SK-N-SH treated with all-trans-retinoic acid at 6 μM for 48 hours (cell line): Measurements from ENCODE around the gene SLC22A17.
"Not testable (repeated sequence)": the region's sequence is repeated elsewhere in the genome, so short reads cannot be mapped to it uniquely, and the experiment has no call there.

Experiments used
- ARNTL ChIP-seq: fragments of 450-650 bp; formaldehyde crosslinking; IDR thresholded peaks from 2 replicates; pipeline ENCODE4 v1.5.0; 2020; ENCODE audit warnings: low read depth, mild to moderate bottlenecking, moderate library complexity, borderline replicate concordance
- BACH2 ChIP-seq: fragments of 250-450 bp; sonication (Bioruptor Pico); IDR thresholded peaks from 2 replicates; pipeline ENCODE4 v1.9.0; 2021; ENCODE audit warnings: mild to moderate bottlenecking, borderline replicate concordance
- CSDC2 ChIP-seq: fragments of 250-450 bp; sonication (Bioruptor Pico); IDR thresholded peaks from 2 replicates; pipeline ENCODE4 v1.5.0; 2020; ENCODE audit warnings: mild to moderate bottlenecking, moderate library complexity
- ESRRG ChIP-seq: fragments of 250-450 bp; sonication (Bioruptor Pico); IDR thresholded peaks from 2 replicates; pipeline ENCODE4 v1.6.1; 2021; ENCODE audit warnings: mild to moderate bottlenecking
- POU6F1 ChIP-seq: fragments of 250-450 bp; sonication (Bioruptor Pico); IDR thresholded peaks from 2 replicates; pipeline ENCODE4 v1.8.0; 2021; ENCODE audit warnings: low read depth, mild to moderate bottlenecking, moderate library complexity, borderline replicate concordance
- RARB ChIP-seq: fragments of 250-450 bp; sonication (Bioruptor Pico); IDR thresholded peaks from 2 replicates; pipeline ENCODE4 v1.8.0; 2021; ENCODE audit warnings: mild to moderate bottlenecking, moderate library complexity
- TCF4 ChIP-seq: fragments of 250-450 bp; sonication (Bioruptor Pico); IDR thresholded peaks from 2 replicates; pipeline ENCODE4 v1.8.0; 2021; ENCODE audit warnings: mild to moderate bottlenecking, moderate library complexity, borderline replicate concordance
- TOX ChIP-seq: fragments of 250-450 bp; sonication (Bioruptor Pico); IDR thresholded peaks from 2 replicates; pipeline ENCODE4 v1.8.0; 2021; ENCODE audit warnings: mild to moderate bottlenecking, moderate library complexity, borderline replicate concordance
- ZFP30 ChIP-seq: fragments of 450-650 bp; formaldehyde crosslinking; IDR thresholded peaks from 2 replicates; pipeline ENCODE4 v1.5.0; 2022; ENCODE audit warnings: mild to moderate bottlenecking, moderate library complexity
- ZNF565 ChIP-seq: fragments of 450-650 bp; formaldehyde crosslinking; conservative IDR thresholded peaks from 2 replicates; pipeline ENCODE4 v1.5.0; 2020; ENCODE audit warnings: low read depth, mild to moderate bottlenecking, moderate library complexity
- ZNF8 ChIP-seq: fragments of 450-650 bp; formaldehyde crosslinking; IDR thresholded peaks from 2 replicates; pipeline ENCODE4 v1.5.0; 2020; ENCODE audit warnings: mild to moderate bottlenecking, moderate library complexity
- TF ChIP-seq, protein P1 (sequence below): fragments of 250-450 bp; sonication (Bioruptor Pico); IDR thresholded peaks from 2 replicates; pipeline ENCODE4 v1.5.1; 2021; ENCODE audit warnings: mild to moderate bottlenecking, moderate library complexity
- TF ChIP-seq, protein P2 (sequence below): fragments of 250-450 bp; sonication (Bioruptor Pico); IDR thresholded peaks from 2 replicates; pipeline ENCODE4 v1.5.0; 2020; ENCODE audit warnings: mild to moderate bottlenecking, moderate library complexity
- TF ChIP-seq, protein P3 (sequence below): fragments of 250-450 bp; sonication (Bioruptor Pico); IDR thresholded peaks from 2 replicates; pipeline ENCODE4 v1.8.0; 2020; ENCODE audit warnings: mild to moderate bottlenecking, moderate library complexity, borderline replicate concordance

DNA sequence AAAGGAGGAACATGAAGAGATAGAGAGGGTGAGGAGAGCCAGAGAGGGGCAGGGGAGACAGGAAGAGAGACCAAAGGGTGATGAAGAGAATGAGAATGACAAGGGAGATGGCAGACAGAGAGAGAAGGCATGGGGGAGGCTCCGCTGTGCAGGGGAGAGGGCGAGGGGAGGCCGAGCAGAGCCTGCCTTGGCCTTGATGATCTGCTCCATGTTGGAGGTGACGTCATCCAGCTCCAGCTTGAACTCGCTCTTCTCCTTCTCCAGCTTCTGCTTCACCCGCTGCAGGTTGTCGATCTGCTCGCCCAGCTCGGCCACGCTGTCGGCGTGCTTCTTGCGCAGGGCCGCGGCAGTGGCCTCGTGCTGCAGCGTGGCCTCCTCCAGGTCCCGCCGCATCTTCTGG, 37.2 kb upstream of the SLC22A17 start:
- not testable (repeated sequence) for TF ChIP-seq CSDC2 (CRISPR knock-in tag); POU6F1 (CRISPR knock-in tag); ESRRG (CRISPR knock-in tag); ZFP30; BACH2; TCF4 (CRISPR knock-in tag); ZNF8 (CRISPR knock-in tag); ARNTL (CRISPR knock-in tag); ZNF565 (CRISPR knock-in tag); TOX; RARB (CRISPR knock-in tag)
- TF ChIP-seq, protein P1, sequence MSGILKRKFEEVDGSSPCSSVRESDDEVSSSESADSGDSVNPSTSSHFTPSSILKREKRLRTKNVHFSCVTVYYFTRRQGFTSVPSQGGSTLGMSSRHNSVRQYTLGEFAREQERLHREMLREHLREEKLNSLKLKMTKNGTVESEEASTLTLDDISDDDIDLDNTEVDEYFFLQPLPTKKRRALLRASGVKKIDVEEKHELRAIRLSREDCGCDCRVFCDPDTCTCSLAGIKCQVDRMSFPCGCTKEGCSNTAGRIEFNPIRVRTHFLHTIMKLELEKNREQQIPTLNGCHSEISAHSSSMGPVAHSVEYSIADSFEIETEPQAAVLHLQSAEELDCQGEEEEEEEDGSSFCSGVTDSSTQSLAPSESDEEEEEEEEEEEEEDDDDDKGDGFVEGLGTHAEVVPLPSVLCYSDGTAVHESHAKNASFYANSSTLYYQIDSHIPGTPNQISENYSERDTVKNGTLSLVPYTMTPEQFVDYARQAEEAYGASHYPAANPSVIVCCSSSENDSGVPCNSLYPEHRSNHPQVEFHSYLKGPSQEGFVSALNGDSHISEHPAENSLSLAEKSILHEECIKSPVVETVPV (CRISPR knock-in tag): not testable (repeated sequence)
- TF ChIP-seq, protein P2, sequence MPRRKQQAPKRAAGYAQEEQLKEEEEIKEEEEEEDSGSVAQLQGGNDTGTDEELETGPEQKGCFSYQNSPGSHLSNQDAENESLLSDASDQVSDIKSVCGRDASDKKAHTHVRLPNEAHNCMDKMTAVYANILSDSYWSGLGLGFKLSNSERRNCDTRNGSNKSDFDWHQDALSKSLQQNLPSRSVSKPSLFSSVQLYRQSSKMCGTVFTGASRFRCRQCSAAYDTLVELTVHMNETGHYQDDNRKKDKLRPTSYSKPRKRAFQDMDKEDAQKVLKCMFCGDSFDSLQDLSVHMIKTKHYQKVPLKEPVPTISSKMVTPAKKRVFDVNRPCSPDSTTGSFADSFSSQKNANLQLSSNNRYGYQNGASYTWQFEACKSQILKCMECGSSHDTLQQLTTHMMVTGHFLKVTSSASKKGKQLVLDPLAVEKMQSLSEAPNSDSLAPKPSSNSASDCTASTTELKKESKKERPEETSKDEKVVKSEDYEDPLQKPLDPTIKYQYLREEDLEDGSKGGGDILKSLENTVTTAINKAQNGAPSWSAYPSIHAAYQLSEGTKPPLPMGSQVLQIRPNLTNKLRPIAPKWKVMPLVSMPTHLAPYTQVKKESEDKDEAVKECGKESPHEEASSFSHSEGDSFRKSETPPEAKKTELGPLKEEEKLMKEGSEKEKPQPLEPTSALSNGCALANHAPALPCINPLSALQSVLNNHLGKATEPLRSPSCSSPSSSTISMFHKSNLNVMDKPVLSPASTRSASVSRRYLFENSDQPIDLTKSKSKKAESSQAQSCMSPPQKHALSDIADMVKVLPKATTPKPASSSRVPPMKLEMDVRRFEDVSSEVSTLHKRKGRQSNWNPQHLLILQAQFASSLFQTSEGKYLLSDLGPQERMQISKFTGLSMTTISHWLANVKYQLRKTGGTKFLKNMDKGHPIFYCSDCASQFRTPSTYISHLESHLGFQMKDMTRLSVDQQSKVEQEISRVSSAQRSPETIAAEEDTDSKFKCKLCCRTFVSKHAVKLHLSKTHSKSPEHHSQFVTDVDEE (CRISPR knock-in tag): not testable (repeated sequence)
- TF ChIP-seq, protein P3, sequence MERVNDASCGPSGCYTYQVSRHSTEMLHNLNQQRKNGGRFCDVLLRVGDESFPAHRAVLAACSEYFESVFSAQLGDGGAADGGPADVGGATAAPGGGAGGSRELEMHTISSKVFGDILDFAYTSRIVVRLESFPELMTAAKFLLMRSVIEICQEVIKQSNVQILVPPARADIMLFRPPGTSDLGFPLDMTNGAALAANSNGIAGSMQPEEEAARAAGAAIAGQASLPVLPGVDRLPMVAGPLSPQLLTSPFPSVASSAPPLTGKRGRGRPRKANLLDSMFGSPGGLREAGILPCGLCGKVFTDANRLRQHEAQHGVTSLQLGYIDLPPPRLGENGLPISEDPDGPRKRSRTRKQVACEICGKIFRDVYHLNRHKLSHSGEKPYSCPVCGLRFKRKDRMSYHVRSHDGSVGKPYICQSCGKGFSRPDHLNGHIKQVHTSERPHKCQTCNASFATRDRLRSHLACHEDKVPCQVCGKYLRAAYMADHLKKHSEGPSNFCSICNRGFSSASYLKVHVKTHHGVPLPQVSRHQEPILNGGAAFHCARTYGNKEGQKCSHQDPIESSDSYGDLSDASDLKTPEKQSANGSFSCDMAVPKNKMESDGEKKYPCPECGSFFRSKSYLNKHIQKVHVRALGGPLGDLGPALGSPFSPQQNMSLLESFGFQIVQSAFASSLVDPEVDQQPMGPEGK (CRISPR knock-in tag): not testable (repeated sequence)
